ENCODE results near the gene RHBDD2.
"Not testable (repeated sequence)": the region's sequence is repeated elsewhere in the genome, so short reads cannot be mapped to it uniquely, and the experiment has no call there.

RHBDD2 gene

GRCh38 chr7:75854813-75855345, 24.0 kb upstream of the RHBDD2 start:
- not testable (repeated sequence) for H3K79me1 ChIP-seq (ENCODE audit: low read depth, low read length); H4K91ac ChIP-seq (ENCODE audit: low read depth, low read length, poor library complexity); DNase-seq (ENCODE audit: low spot score); H3K14ac ChIP-seq (ENCODE audit: low read length); H2BK12ac ChIP-seq (ENCODE audit: low read length); H2BK5ac ChIP-seq (ENCODE audit: low read length); H3K4me1 ChIP-seq (ENCODE audit: control insufficient read depth in 2 of 2, insufficient read depth in 1 of 2, low read depth in 1 of 2, low read length in 2 of 2); H3K18ac ChIP-seq (ENCODE audit: low read length); H3K9me3 ChIP-seq (replicated peaks in 1 of 2; ENCODE audit: control insufficient read depth in 2 of 2, insufficient read depth in 1 of 2, low read depth in 1 of 2, low read length in 2 of 2); H3K4ac ChIP-seq (ENCODE audit: low read length); H3K4me3 ChIP-seq (ENCODE audit: low read length in 2 of 2); H4K8ac ChIP-seq (ENCODE audit: low read depth, low read length); H3K36me3 ChIP-seq (replicated peaks in 1 of 2; ENCODE audit: control insufficient read depth in 2 of 2, insufficient read depth in 2 of 2, low read length in 2 of 2); H2BK120ac ChIP-seq (ENCODE audit: low read depth, low read length); H2AFZ ChIP-seq (ENCODE audit: low read length); H3K27ac ChIP-seq (replicated peaks; ENCODE audit: low read length); H3K4me2 ChIP-seq (ENCODE audit: insufficient read depth, low read length, poor library complexity, severe bottlenecking); H2BK15ac ChIP-seq (ENCODE audit: low read length); H3K9ac ChIP-seq (ENCODE audit: low read depth, low read length, poor library complexity); H3K23ac ChIP-seq (ENCODE audit: low read depth, low read length, poor library complexity); H3K27me3 ChIP-seq (ENCODE audit: control insufficient read depth in 3 of 3, insufficient read depth in 3 of 3, low read depth in 1 of 3, low read length in 3 of 3); H2AK5ac ChIP-seq (ENCODE audit: low read depth, low read length)
- WGBS, 2 donors (ENCODE audit: extremely low coverage in 2 of 2, insufficient read length in 2 of 2, insufficient replicate concordance in 1 of 2): no CpG with 5 or more reads among the region's 10 CpGs

- Histone ChIP-seq H3K4me2 (ENCODE audit: insufficient read depth, low read length, poor library complexity, severe bottlenecking) (no peak overlapping the region), H2BK5ac (ENCODE audit: low read length) (no peak overlapping the region), H4K91ac (ENCODE audit: low read depth, low read length, poor library complexity) (no peak overlapping the region), H2AFZ (ENCODE audit: low read length) (no peak overlapping the region), H3K4me1 (ENCODE audit: control insufficient read depth in 2 of 2, insufficient read depth in 1 of 2, low read depth in 1 of 2, low read length in 2 of 2) (no peaks in the 10 kb centered on the region), H3K4ac (ENCODE audit: low read length) (no peak overlapping the region), H3K18ac (ENCODE audit: low read length) (no peak overlapping the region), H3K9ac (ENCODE audit: low read depth, low read length, poor library complexity) (no peak overlapping the region), H3K79me1 (ENCODE audit: low read depth, low read length) (no peaks in the 10 kb centered on the region), H2AK5ac (ENCODE audit: low read depth, low read length) (no peak overlapping the region), H3K9me3 (replicated peaks in 1 of 2; ENCODE audit: control insufficient read depth in 2 of 2, insufficient read depth in 1 of 2, low read depth in 1 of 2, low read length in 2 of 2) (no peaks in the 10 kb centered on the region), H3K23ac (ENCODE audit: low read depth, low read length, poor library complexity) (no peak overlapping the region), H3K27me3 (ENCODE audit: control insufficient read depth in 3 of 3, insufficient read depth in 3 of 3, low read depth in 1 of 3, low read length in 3 of 3) (no peaks in the 10 kb centered on the region), H3K36me3 (replicated peaks in 1 of 2; ENCODE audit: control insufficient read depth in 2 of 2, insufficient read depth in 2 of 2, low read length in 2 of 2) (no peaks in the 10 kb centered on the region), H2BK120ac (ENCODE audit: low read depth, low read length) (no peak overlapping the region), H3K4me3 (ENCODE audit: low read length in 2 of 2) (no peak overlapping the region), H2BK12ac (ENCODE audit: low read length) (no peak overlapping the region), H4K8ac (ENCODE audit: low read depth, low read length) (no peak overlapping the region), H2BK15ac (ENCODE audit: low read length) (no peak overlapping the region), H3K27ac (replicated peaks; ENCODE audit: low read length) (no peak overlapping the region), H3K14ac (ENCODE audit: low read length) (no peak overlapping the region)
- DNase-seq (ENCODE audit: low spot score): no peak
- WGBS, 2 donors (ENCODE audit: extremely low coverage in 2 of 2, insufficient read length in 2 of 2, insufficient replicate concordance in 1 of 2): no CpG with 5 or more reads among the region's 6 CpGs
These were observed 22.3 kb upstream of the RHBDD2 start for GRCh38 chr7:75856536-75856935.

GRCh38 chr7:75858410-75858809, 20.4 kb upstream of the RHBDD2 start:
- Histone ChIP-seq H3K9me3 (replicated peaks in 1 of 2; ENCODE audit: control insufficient read depth in 2 of 2, insufficient read depth in 1 of 2, low read depth in 1 of 2, low read length in 2 of 2) (peaks cover 0 to 3% of the 10 kb centered on the region in 2 donors), H3K27ac (replicated peaks; ENCODE audit: low read length) (no peak overlapping the region), H4K91ac (ENCODE audit: low read depth, low read length, poor library complexity) (no peak overlapping the region), H3K36me3 (replicated peaks in 1 of 2; ENCODE audit: control insufficient read depth in 2 of 2, insufficient read depth in 2 of 2, low read length in 2 of 2) (no peaks in the 10 kb centered on the region), H3K4ac (ENCODE audit: low read length) (no peak overlapping the region), H3K9ac (ENCODE audit: low read depth, low read length, poor library complexity) (no peak overlapping the region), H3K4me3 (ENCODE audit: low read length in 2 of 2) (no peak overlapping the region), H2BK120ac (ENCODE audit: low read depth, low read length) (no peak overlapping the region), H3K79me1 (ENCODE audit: low read depth, low read length) (no peaks in the 10 kb centered on the region), H2BK15ac (ENCODE audit: low read length) (no peak overlapping the region), H2BK12ac (ENCODE audit: low read length) (no peak overlapping the region), H2AFZ (ENCODE audit: low read length) (no peak overlapping the region), H3K4me2 (ENCODE audit: insufficient read depth, low read length, poor library complexity, severe bottlenecking) (no peak overlapping the region), H3K4me1 (ENCODE audit: control insufficient read depth in 2 of 2, insufficient read depth in 1 of 2, low read depth in 1 of 2, low read length in 2 of 2) (no peaks in the 10 kb centered on the region), H2AK5ac (ENCODE audit: low read depth, low read length) (no peak overlapping the region), H3K23ac (ENCODE audit: low read depth, low read length, poor library complexity) (no peak overlapping the region), H2BK5ac (ENCODE audit: low read length) (no peak overlapping the region), H3K14ac (ENCODE audit: low read length) (no peak overlapping the region), H3K18ac (ENCODE audit: low read length) (no peak overlapping the region), H4K8ac (ENCODE audit: low read depth, low read length) (no peak overlapping the region), H3K27me3 (ENCODE audit: control insufficient read depth in 3 of 3, insufficient read depth in 3 of 3, low read depth in 1 of 3, low read length in 3 of 3) (no peaks in the 10 kb centered on the region)
- no peak for DNase-seq (ENCODE audit: low spot score)

- Histone ChIP-seq H3K4ac (ENCODE audit: low read length) (no peak overlapping the region), H3K27me3 (ENCODE audit: control insufficient read depth in 3 of 3, insufficient read depth in 3 of 3, low read depth in 1 of 3, low read length in 3 of 3) (no peaks in the 10 kb centered on the region), H3K4me1 (ENCODE audit: control insufficient read depth in 2 of 2, insufficient read depth in 1 of 2, low read depth in 1 of 2, low read length in 2 of 2) (peaks cover 0 to under 1% of the 10 kb centered on the region in 2 donors), H3K4me3 (ENCODE audit: low read length in 2 of 2) (no peak overlapping the region), H3K9me3 (replicated peaks in 1 of 2; ENCODE audit: control insufficient read depth in 2 of 2, insufficient read depth in 1 of 2, low read depth in 1 of 2, low read length in 2 of 2) (peaks cover 0 to 3% of the 10 kb centered on the region in 2 donors), H3K18ac (ENCODE audit: low read length) (no peak overlapping the region), H3K14ac (ENCODE audit: low read length) (no peak overlapping the region), H3K4me2 (ENCODE audit: insufficient read depth, low read length, poor library complexity, severe bottlenecking) (no peak overlapping the region), H3K27ac (replicated peaks; ENCODE audit: low read length) (no peak overlapping the region), H2BK120ac (ENCODE audit: low read depth, low read length) (no peak overlapping the region), H3K9ac (ENCODE audit: low read depth, low read length, poor library complexity) (no peak overlapping the region), H2BK15ac (ENCODE audit: low read length) (no peak overlapping the region), H4K8ac (ENCODE audit: low read depth, low read length) (no peak overlapping the region), H2BK5ac (ENCODE audit: low read length) (no peak overlapping the region), H3K23ac (ENCODE audit: low read depth, low read length, poor library complexity) (no peak overlapping the region), H2BK12ac (ENCODE audit: low read length) (no peak overlapping the region), H4K91ac (ENCODE audit: low read depth, low read length, poor library complexity) (no peak overlapping the region), H2AK5ac (ENCODE audit: low read depth, low read length) (no peak overlapping the region), H3K79me1 (ENCODE audit: low read depth, low read length) (no peaks in the 10 kb centered on the region), H2AFZ (ENCODE audit: low read length) (no peak overlapping the region), H3K36me3 (replicated peaks in 1 of 2; ENCODE audit: control insufficient read depth in 2 of 2, insufficient read depth in 2 of 2, low read length in 2 of 2) (no peaks in the 10 kb centered on the region)
- no peak for DNase-seq (ENCODE audit: low spot score)
- WGBS, 2 donors (ENCODE audit: extremely low coverage in 2 of 2, insufficient read length in 2 of 2, insufficient replicate concordance in 1 of 2): no CpG with 5 or more reads among the region's 4 CpGs
These were observed 17.2 kb upstream of the RHBDD2 start for GRCh38 chr7:75861636-75862035.

Data from neuronal stem cell (in vitro differentiated cells).